NCI-H1930 (cell line): ENCODE data around the gene RABEP2.
"Not testable (repeated sequence)": the region's sequence is repeated elsewhere in the genome, so short reads cannot be mapped to it uniquely, and the experiment has no call there.

Experiments used
- DNase-seq, 2 experiments: peaks; one replicate each; lab custom pipeline; 2025; lab: John Stamatoyannopoulos, UW

RABEP2 gene

GRCh38 chr16:28932339-28933141 lies 7.5 kb upstream of the RABEP2 start:
- DNase-seq, result no peak

GRCh38 chr16:28931801-28932225 lies 6.8 kb upstream of the RABEP2 start, which contains the start of gene CD19:
CD19 (plus strand) TSS chr16:28931971; CDS start chr16:28932001, 30 bp downstream.
- no peak for DNase-seq

GRCh38 chr16:28930652-28931051 lies 5.6 kb upstream of the RABEP2 start:
- DNase-seq, result no peak

- DNase-seq, result no peak
Observed at GRCh38 chr16:28930203-28930602, 5.2 kb upstream of the RABEP2 start.

- DNase-seq, result no peak
Observed at GRCh38 chr16:28927815-28928214, 2.8 kb upstream of the RABEP2 start.

GRCh38 chr16:28926284-28926683 lies 1.2 kb upstream of the RABEP2 start:
- not testable (repeated sequence) for DNase-seq

GRCh38 chr16:28925386-28926228 lies 569 bp upstream of the RABEP2 start:
- peak in 1 of 2 experiments; percentile 68 for DNase-seq

- DNase-seq, result no peak
Observed at GRCh38 chr16:28924399-28924761, 658 bp downstream of the RABEP2 start.

- DNase-seq, result no peak
Observed at GRCh38 chr16:28923652-28924398, 1.2 kb downstream of the RABEP2 start.

- no peak for DNase-seq
Observed at GRCh38 chr16:28923231-28923587, 1.8 kb downstream of the RABEP2 start.

- DNase-seq, result no peak
Observed at GRCh38 chr16:28918698-28919097, 6.3 kb downstream of the RABEP2 start.

- DNase-seq, result no peak
Observed at GRCh38 chr16:28917095-28917494, 7.9 kb downstream of the RABEP2 start.

GRCh38 chr16:28915181-28915580 lies 9.9 kb downstream of the RABEP2 start:
- no peak for DNase-seq

- no peak for DNase-seq
Observed at GRCh38 chr16:28913946-28914724, 10.9 kb downstream of the RABEP2 start.

- no peak for DNase-seq
Observed at GRCh38 chr16:28912558-28912957, 12.5 kb downstream of the RABEP2 start.

GRCh38 chr16:28910086-28911031 lies 14.7 kb downstream of the RABEP2 start:
- DNase-seq, result no peak

- no peak for DNase-seq
Observed at GRCh38 chr16:28905800-28906372, 19.2 kb downstream of the RABEP2 start.

GRCh38 chr16:28905229-28905754 lies 19.7 kb downstream of the RABEP2 start:
- no peak for DNase-seq

- DNase-seq, result no peak
Observed at GRCh38 chr16:28904828-28905227, 20.2 kb downstream of the RABEP2 start.

GRCh38 chr16:28904363-28904762 lies 20.7 kb downstream of the RABEP2 start:
- DNase-seq, result no peak
